Measurements from ENCODE around the gene HHAT. TPM values are rescaled to one million over a fixed set of nuclear protein-coding genes. Genes with fewer than 3 reads are reported as not detected.

Gene HHAT
- total RNA-seq, 1 donor from 2014 or later, result 4.7 TPM

DNA sequence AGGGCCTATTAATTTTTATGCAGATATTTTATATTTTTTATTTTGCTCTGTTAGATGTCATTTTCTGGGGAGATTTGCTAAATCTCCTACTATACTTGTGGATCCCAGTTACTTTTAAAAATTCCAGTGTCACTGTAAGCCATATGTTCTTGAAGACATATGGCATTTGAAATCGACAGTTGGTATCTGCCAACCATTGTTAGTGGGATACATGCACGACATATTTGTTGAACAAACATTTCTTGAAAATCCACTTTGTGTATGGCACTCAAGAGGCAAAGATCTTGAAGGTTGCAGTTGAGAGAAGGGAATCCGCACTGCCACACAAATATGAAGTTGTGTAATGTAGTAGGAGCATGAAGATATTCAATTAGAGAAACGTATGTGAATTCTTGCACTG is 287.7 kb downstream of the HHAT start:
- Histone ChIP-seq H3K4me1 (ENCODE audit: control insufficient read depth in 3 of 3, insufficient read depth in 3 of 3, low read length in 3 of 3) (no peaks in the 10 kb centered on the region), H3K27ac (ENCODE audit: low read depth, low read length) (no peak overlapping the region), H3K36me3 (ENCODE audit: control insufficient read depth in 3 of 3, insufficient read depth in 3 of 3, low read length in 3 of 3) (no peaks in the 10 kb centered on the region), H3K27me3 (ENCODE audit: control insufficient read depth in 3 of 3, insufficient read depth in 3 of 3, low read length in 3 of 3) (no peaks in the 10 kb centered on the region), H3K9ac (ENCODE audit: low read depth in 1 of 3, low read length in 3 of 3) (no peak overlapping the region), H3K4me3 (ENCODE audit: low read length in 3 of 3) (no peak overlapping the region), H3K9me3 (ENCODE audit: control insufficient read depth in 3 of 3, low read length in 3 of 3) (no peaks in the 10 kb centered on the region)

GRCh38 chr1:210617293-210617692 is 288.6 kb downstream of the HHAT start:
- Histone ChIP-seq H3K4me3 (ENCODE audit: low read length in 3 of 3) (no peak overlapping the region), H3K27ac (ENCODE audit: low read depth, low read length) (no peak overlapping the region), H3K27me3 (ENCODE audit: control insufficient read depth in 3 of 3, insufficient read depth in 3 of 3, low read length in 3 of 3) (no peaks in the 10 kb centered on the region), H3K9ac (ENCODE audit: low read depth in 1 of 3, low read length in 3 of 3) (no peak overlapping the region), H3K4me1 (ENCODE audit: control insufficient read depth in 3 of 3, insufficient read depth in 3 of 3, low read length in 3 of 3) (no peaks in the 10 kb centered on the region), H3K36me3 (ENCODE audit: control insufficient read depth in 3 of 3, insufficient read depth in 3 of 3, low read length in 3 of 3) (no peaks in the 10 kb centered on the region), H3K9me3 (ENCODE audit: control insufficient read depth in 3 of 3, low read length in 3 of 3) (no peaks in the 10 kb centered on the region)

DNA sequence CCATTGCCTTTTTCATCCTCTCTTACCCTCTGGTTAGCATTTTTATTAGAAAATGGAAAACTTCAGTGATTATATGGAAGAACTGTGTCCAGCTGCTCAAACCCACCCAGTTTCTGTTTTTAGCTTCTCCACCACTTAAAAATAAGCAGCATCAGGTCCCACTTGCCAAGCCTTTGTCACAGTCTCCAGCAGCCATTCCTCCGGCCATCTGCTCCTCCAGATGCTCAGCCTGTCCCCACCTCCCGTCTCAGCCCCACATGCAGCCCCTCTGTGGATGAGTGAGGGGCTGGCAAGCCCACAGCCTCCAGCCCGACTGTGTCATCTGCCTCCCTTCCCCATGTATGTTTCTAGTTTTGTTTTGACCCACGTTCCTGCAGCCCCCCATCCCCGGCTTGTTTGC is 289.7 kb downstream of the HHAT start:
- Histone ChIP-seq H3K9ac (ENCODE audit: low read depth in 1 of 3, low read length in 3 of 3) (no peak overlapping the region), H3K27me3 (ENCODE audit: control insufficient read depth in 3 of 3, insufficient read depth in 3 of 3, low read length in 3 of 3) (no peaks in the 10 kb centered on the region), H3K9me3 (ENCODE audit: control insufficient read depth in 3 of 3, low read length in 3 of 3) (no peaks in the 10 kb centered on the region), H3K4me3 (ENCODE audit: low read length in 3 of 3) (no peak overlapping the region), H3K36me3 (ENCODE audit: control insufficient read depth in 3 of 3, insufficient read depth in 3 of 3, low read length in 3 of 3) (no peaks in the 10 kb centered on the region), H3K4me1 (ENCODE audit: control insufficient read depth in 3 of 3, insufficient read depth in 3 of 3, low read length in 3 of 3) (no peaks in the 10 kb centered on the region), H3K27ac (ENCODE audit: low read depth, low read length) (no peak overlapping the region)

- H3K4me3 ChIP-seq (ENCODE audit: low read length in 3 of 3), result no peak overlapping the region
- no peaks in the 10 kb centered on the region for H3K36me3 ChIP-seq (ENCODE audit: control insufficient read depth in 3 of 3, insufficient read depth in 3 of 3, low read length in 3 of 3)
- no peak overlapping the region for H3K27ac ChIP-seq (ENCODE audit: low read depth, low read length)
- H3K9me3 ChIP-seq (ENCODE audit: control insufficient read depth in 3 of 3, low read length in 3 of 3), result no peaks in the 10 kb centered on the region
- peaks cover 0 to 6% (median 5%) of the 10 kb centered on the region in 3 donors for H3K4me1 ChIP-seq (ENCODE audit: control insufficient read depth in 3 of 3, insufficient read depth in 3 of 3, low read length in 3 of 3)
- H3K9ac ChIP-seq (ENCODE audit: low read depth in 1 of 3, low read length in 3 of 3), result no peak overlapping the region
- H3K27me3 ChIP-seq (ENCODE audit: control insufficient read depth in 3 of 3, insufficient read depth in 3 of 3, low read length in 3 of 3), result no peaks in the 10 kb centered on the region
Measured at GRCh38 chr1:210620867-210621488, 292.3 kb downstream of the HHAT start.

DNA sequence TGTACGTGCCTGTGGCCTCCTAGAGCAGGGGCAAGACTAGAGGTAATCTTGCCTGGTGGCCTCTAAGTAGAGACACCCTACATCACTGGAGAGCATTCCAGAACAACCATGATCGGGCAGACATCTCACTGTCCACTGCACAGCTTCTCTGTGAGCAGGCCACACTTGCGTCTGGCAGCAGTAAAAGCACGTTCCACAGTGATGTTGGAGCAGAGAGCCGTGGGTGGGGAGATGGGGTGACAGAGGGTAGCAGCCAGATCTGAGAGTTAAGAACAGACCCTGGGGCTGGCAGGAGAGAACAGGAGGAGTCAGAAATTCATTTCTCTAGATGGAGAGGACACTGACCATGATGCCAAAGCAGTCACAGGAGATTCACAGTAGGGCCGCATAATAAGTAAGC is 293.0 kb downstream of the HHAT start:
- no peaks in the 10 kb centered on the region for H3K27me3 ChIP-seq (ENCODE audit: control insufficient read depth in 3 of 3, insufficient read depth in 3 of 3, low read length in 3 of 3)
- H3K9me3 ChIP-seq (ENCODE audit: control insufficient read depth in 3 of 3, low read length in 3 of 3), result no peaks in the 10 kb centered on the region
- no peak overlapping the region for H3K27ac ChIP-seq (ENCODE audit: low read depth, low read length)
- H3K4me3 ChIP-seq (ENCODE audit: low read length in 3 of 3), result no peak overlapping the region
- peaks cover 0 to 7% (median 6%) of the 10 kb centered on the region in 3 donors for H3K4me1 ChIP-seq (ENCODE audit: control insufficient read depth in 3 of 3, insufficient read depth in 3 of 3, low read length in 3 of 3)
- H3K36me3 ChIP-seq (ENCODE audit: control insufficient read depth in 3 of 3, insufficient read depth in 3 of 3, low read length in 3 of 3), result no peaks in the 10 kb centered on the region
- no peak overlapping the region for H3K9ac ChIP-seq (ENCODE audit: low read depth in 1 of 3, low read length in 3 of 3)

DNA sequence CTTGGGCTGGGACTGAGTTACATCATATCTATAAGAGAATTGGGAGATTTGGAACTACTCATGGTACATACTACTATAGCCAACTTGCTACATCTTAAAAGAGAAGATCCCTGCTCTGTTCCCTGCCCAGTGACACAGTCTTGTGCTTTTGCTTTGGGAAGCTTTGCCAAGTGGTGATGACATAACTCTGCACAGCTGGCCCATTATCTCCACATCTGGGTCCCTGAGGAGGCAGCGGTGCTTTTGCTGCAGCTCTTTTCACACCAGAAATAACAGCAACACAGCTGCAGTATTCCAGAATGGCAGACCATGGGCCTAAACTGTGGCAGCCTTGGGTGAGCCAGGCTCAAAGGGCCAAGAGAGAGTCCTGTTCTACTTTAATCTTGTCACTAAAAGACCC is 296.0 kb downstream of the HHAT start:
- H3K27ac ChIP-seq (ENCODE audit: low read depth, low read length), result no peak overlapping the region
- H3K9ac ChIP-seq (ENCODE audit: low read depth in 1 of 3, low read length in 3 of 3), result no peak overlapping the region
- H3K36me3 ChIP-seq (ENCODE audit: control insufficient read depth in 3 of 3, insufficient read depth in 3 of 3, low read length in 3 of 3), result no peaks in the 10 kb centered on the region
- peaks cover 0 to 10% (median 6%) of the 10 kb centered on the region in 3 donors for H3K4me1 ChIP-seq (ENCODE audit: control insufficient read depth in 3 of 3, insufficient read depth in 3 of 3, low read length in 3 of 3)
- no peaks in the 10 kb centered on the region for H3K27me3 ChIP-seq (ENCODE audit: control insufficient read depth in 3 of 3, insufficient read depth in 3 of 3, low read length in 3 of 3)
- no peaks in the 10 kb centered on the region for H3K9me3 ChIP-seq (ENCODE audit: control insufficient read depth in 3 of 3, low read length in 3 of 3)
- H3K4me3 ChIP-seq (ENCODE audit: low read length in 3 of 3), result no peak overlapping the region

DNA sequence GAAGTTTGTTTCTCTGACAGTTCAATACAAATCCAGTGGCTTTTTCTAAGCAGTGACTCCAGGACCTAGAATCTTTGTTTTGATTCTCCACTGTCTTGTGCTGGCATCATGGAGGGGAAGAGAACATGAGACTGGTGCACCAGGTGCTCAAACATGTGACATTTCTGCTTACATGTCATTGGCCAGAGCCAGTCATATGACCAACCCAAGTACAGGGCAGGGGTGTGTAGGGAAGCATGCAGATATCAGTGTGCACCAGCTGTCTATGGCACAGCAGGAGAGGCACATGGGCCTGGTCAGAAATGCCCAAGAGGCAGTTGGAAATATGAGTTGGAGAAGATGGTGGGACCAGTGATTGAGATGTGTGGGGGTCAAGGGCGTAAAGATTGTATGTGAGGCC is 297.0 kb downstream of the HHAT start:
- Histone ChIP-seq H3K4me1 (ENCODE audit: control insufficient read depth in 3 of 3, insufficient read depth in 3 of 3, low read length in 3 of 3) (peaks cover 0 to 10% (median 6%) of the 10 kb centered on the region in 3 donors), H3K36me3 (ENCODE audit: control insufficient read depth in 3 of 3, insufficient read depth in 3 of 3, low read length in 3 of 3) (no peaks in the 10 kb centered on the region), H3K9ac (ENCODE audit: low read depth in 1 of 3, low read length in 3 of 3) (no peak overlapping the region), H3K27me3 (ENCODE audit: control insufficient read depth in 3 of 3, insufficient read depth in 3 of 3, low read length in 3 of 3) (no peaks in the 10 kb centered on the region), H3K27ac (ENCODE audit: low read depth, low read length) (no peak overlapping the region), H3K9me3 (ENCODE audit: control insufficient read depth in 3 of 3, low read length in 3 of 3) (no peaks in the 10 kb centered on the region), H3K4me3 (ENCODE audit: low read length in 3 of 3) (no peak overlapping the region)

GRCh38 chr1:210626341-210626740 is 297.6 kb downstream of the HHAT start:
- Histone ChIP-seq H3K9ac (ENCODE audit: low read depth in 1 of 3, low read length in 3 of 3) (no peak overlapping the region), H3K27ac (ENCODE audit: low read depth, low read length) (no peak overlapping the region), H3K36me3 (ENCODE audit: control insufficient read depth in 3 of 3, insufficient read depth in 3 of 3, low read length in 3 of 3) (no peaks in the 10 kb centered on the region), H3K27me3 (ENCODE audit: control insufficient read depth in 3 of 3, insufficient read depth in 3 of 3, low read length in 3 of 3) (no peaks in the 10 kb centered on the region), H3K9me3 (ENCODE audit: control insufficient read depth in 3 of 3, low read length in 3 of 3) (no peaks in the 10 kb centered on the region), H3K4me3 (ENCODE audit: low read length in 3 of 3) (no peak overlapping the region), H3K4me1 (ENCODE audit: control insufficient read depth in 3 of 3, insufficient read depth in 3 of 3, low read length in 3 of 3) (peaks cover 0 to 10% (median 6%) of the 10 kb centered on the region in 3 donors)

GRCh38 chr1:210627755-210628154 is 299.1 kb downstream of the HHAT start:
- H3K4me3 ChIP-seq (ENCODE audit: low read length in 3 of 3), result no peak overlapping the region
- no peaks in the 10 kb centered on the region for H3K36me3 ChIP-seq (ENCODE audit: control insufficient read depth in 3 of 3, insufficient read depth in 3 of 3, low read length in 3 of 3)
- H3K9me3 ChIP-seq (ENCODE audit: control insufficient read depth in 3 of 3, low read length in 3 of 3), result no peaks in the 10 kb centered on the region
- H3K27ac ChIP-seq (ENCODE audit: low read depth, low read length), result no peak overlapping the region
- H3K27me3 ChIP-seq (ENCODE audit: control insufficient read depth in 3 of 3, insufficient read depth in 3 of 3, low read length in 3 of 3), result no peaks in the 10 kb centered on the region
- H3K9ac ChIP-seq (ENCODE audit: low read depth in 1 of 3, low read length in 3 of 3), result no peak overlapping the region
- peaks cover 0 to 10% (median 6%) of the 10 kb centered on the region in 3 donors for H3K4me1 ChIP-seq (ENCODE audit: control insufficient read depth in 3 of 3, insufficient read depth in 3 of 3, low read length in 3 of 3)

- H3K27ac ChIP-seq (ENCODE audit: low read depth, low read length), result no peak overlapping the region
- H3K4me1 ChIP-seq (ENCODE audit: control insufficient read depth in 3 of 3, insufficient read depth in 3 of 3, low read length in 3 of 3), result peaks cover 0 to 10% (median 6%) of the 10 kb centered on the region in 3 donors
- no peak overlapping the region for H3K9ac ChIP-seq (ENCODE audit: low read depth in 1 of 3, low read length in 3 of 3)
- H3K36me3 ChIP-seq (ENCODE audit: control insufficient read depth in 3 of 3, insufficient read depth in 3 of 3, low read length in 3 of 3), result no peaks in the 10 kb centered on the region
- no peaks in the 10 kb centered on the region for H3K27me3 ChIP-seq (ENCODE audit: control insufficient read depth in 3 of 3, insufficient read depth in 3 of 3, low read length in 3 of 3)
- H3K9me3 ChIP-seq (ENCODE audit: control insufficient read depth in 3 of 3, low read length in 3 of 3), result no peaks in the 10 kb centered on the region
- H3K4me3 ChIP-seq (ENCODE audit: low read length in 3 of 3), result no peak overlapping the region
Measured at GRCh38 chr1:210629276-210629675, 300.6 kb downstream of the HHAT start.

Measured in skeletal muscle tissue (tissue), 4 donors.